ENCODE data around the gene ABHD10.

ABHD10 gene

GRCh38 chr3:111999484-112000324, 20.9 kb downstream of the ABHD10 start:
- TF ChIP-seq GATA1 (IDR thresholded peaks at IDR 0.05; ENCODE audit: low read depth, low read length) (no peak), POLR2A (IDR thresholded peaks at IDR 0.05; ENCODE audit: low read length) (no peak)
- DNase-seq, result no peak

- TF ChIP-seq GATA1 (IDR thresholded peaks at IDR 0.05; ENCODE audit: low read depth, low read length) (no peak), POLR2A (IDR thresholded peaks at IDR 0.05; ENCODE audit: low read length) (no peak)
- no peak for DNase-seq
Observed at GRCh38 chr3:112000367-112000771, 21.5 kb downstream of the ABHD10 start.

- TF ChIP-seq POLR2A (IDR thresholded peaks at IDR 0.05; ENCODE audit: low read length) (no peak), GATA1 (IDR thresholded peaks at IDR 0.05; ENCODE audit: low read depth, low read length) (no peak)
- DNase-seq, result no peak
Observed at GRCh38 chr3:112000966-112001365, 22.1 kb downstream of the ABHD10 start.

DNA sequence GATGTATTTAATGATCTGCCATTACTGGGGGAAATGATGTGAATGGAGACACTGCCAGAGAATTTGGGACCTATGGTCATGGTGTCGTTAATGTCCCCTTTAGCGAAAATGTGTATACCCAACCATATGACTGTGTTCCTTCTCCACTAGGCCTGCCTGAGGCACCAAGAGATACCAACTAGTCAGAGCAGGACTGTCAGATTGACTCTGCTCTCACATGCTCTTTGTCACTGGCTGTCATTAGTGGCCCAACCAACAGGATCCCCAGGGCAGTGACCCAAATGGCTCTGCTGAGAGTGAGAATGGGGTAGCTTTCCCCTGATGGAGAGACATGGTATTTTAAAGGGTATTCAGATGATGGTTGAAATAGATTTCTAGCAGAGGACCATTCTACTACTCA, 22.7 kb downstream of the ABHD10 start:
- no peak for TF ChIP-seq POLR2A (IDR thresholded peaks at IDR 0.05; ENCODE audit: low read length)
- TF ChIP-seq GATA1 (IDR thresholded peaks at IDR 0.05; ENCODE audit: low read depth, low read length), result no peak
- no peak for DNase-seq

- TF ChIP-seq POLR2A (IDR thresholded peaks at IDR 0.05; ENCODE audit: low read length), result no peak
- no peak for TF ChIP-seq GATA1 (IDR thresholded peaks at IDR 0.05; ENCODE audit: low read depth, low read length)
- DNase-seq, result no peak
Observed at GRCh38 chr3:112002096-112002971, 23.5 kb downstream of the ABHD10 start.

DNA sequence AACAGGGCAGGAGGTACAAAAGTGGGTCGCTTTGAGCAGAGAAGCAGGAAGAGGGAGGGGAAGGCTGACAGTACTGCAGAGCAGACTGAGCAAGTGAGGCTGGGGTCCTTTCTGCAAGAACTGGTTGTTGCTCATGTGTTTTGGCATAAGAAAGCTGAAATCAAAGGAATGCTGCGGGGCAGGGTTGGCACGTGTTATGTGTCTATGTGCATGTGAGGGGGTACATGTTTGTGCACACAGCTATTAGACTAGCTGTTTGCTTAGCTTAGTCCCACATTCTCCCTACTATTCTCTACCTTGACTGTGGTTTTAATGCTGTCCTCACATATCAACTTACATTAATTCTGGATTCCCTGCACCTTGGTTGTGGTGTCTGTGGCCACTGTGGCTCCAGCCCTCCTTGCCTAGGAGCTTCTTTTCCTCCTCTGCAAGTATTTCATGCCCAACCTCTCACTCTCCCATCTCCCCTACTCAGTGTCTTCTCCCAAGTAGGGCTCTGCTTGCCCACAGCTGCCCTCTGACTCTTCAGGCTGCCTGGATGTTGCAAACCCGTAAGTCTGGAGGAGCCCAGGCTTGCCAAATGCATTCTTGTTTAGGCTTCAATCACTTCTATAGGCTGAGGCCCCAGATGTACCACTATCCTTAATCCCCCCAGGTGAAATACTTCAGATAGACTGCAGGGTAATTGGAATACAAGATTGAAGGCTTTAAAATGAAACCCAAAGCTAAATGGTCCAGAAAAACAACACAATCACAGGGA, 24.7 kb downstream of the ABHD10 start:
- no peak for DNase-seq
- no peak for TF ChIP-seq GATA1 (IDR thresholded peaks at IDR 0.05; ENCODE audit: low read depth, low read length)
- TF ChIP-seq POLR2A (IDR thresholded peaks at IDR 0.05; ENCODE audit: low read length), result no peak

- no peak for DNase-seq
Observed at GRCh38 chr3:112004187-112004586, 25.4 kb downstream of the ABHD10 start.

GRCh38 chr3:112004669-112005068, 25.8 kb downstream of the ABHD10 start:
- no peak for TF ChIP-seq GATA1 (IDR thresholded peaks at IDR 0.05; ENCODE audit: low read depth, low read length)
- no peak for TF ChIP-seq POLR2A (IDR thresholded peaks at IDR 0.05; ENCODE audit: low read length)
- no peak for DNase-seq

More at GRCh38 chr3:112004187-112004586, 25.4 kb downstream of the ABHD10 start:
- no peak for TF ChIP-seq GATA1 (IDR thresholded peaks at IDR 0.05; ENCODE audit: low read depth, low read length)
- no peak for TF ChIP-seq POLR2A (IDR thresholded peaks at IDR 0.05; ENCODE audit: low read length)

DNA sequence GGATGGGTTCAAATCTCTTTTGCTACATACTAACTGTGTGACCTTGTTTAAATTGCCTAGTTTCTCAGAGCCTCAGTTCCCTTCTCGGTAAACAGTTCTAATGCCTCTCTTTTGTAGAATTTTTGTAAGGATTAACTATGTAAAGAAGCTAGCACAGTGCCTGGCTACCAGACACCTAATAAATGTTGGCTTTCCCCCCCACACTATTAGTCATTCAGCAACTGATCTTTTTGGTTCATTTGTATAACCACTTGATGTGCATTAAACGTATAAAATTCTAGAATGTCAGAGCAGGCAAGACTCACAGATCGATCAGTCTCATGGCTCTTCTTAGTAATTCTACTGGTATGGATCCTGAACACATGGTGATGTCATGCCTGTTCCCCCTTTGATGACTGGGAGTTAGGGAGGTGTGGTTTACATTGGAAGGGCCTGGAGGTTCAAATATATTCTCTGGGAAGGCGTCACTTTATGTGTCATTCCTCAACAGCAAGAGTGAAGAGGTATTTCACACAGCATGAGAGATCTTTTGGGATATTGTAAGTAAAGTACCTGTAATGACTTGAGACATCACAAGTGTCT, 26.4 kb downstream of the ABHD10 start:
- DNase-seq, result no peak

DNA sequence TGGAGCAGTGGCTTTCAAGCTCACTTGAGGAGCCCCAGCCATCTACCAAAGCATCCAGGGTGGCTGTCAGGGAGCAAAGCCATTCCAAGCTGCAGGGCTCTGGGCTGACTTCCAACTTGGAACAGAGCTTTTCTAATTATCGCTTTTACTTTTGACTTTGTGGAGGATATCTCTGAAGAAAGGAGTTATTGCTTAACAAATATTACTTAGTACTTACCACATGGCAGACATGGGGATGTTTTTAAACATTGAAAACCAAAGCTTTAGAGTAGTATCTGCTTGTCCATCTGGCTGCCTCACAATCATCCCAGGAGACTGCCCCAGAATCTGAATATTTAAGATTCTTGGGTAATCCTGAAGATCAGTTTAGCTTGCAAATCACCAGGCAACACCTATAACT, 28.8 kb downstream of the ABHD10 start:
- TF ChIP-seq POLR2A (IDR thresholded peaks at IDR 0.05; ENCODE audit: low read length) (no peak), GATA1 (IDR thresholded peaks at IDR 0.05; ENCODE audit: low read depth, low read length) (no peak)
- DNase-seq, result no peak

More for the DNA sequence above, 26.4 kb downstream of the ABHD10 start:
- TF ChIP-seq POLR2A (IDR thresholded peaks at IDR 0.05; ENCODE audit: low read length), result no peak
- no peak for TF ChIP-seq GATA1 (IDR thresholded peaks at IDR 0.05; ENCODE audit: low read depth, low read length)

DNA sequence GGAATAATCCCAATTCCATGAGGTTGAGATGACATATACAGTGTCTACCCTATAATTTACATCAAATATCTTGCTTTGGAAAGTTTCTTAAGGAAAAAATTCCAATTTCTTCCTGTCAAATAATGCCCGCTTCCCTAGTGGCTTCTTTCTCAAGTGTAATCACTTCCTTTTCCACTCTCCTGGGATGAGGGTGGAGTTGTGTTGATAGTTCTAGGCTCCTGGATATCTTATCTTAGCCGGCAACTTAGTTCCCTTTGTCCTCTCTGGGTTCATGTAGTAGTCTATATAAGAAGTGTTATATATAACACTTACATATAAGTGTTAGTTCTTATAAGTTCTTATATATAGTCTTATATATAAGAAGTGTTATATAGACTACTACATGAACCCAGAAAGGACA, 30.8 kb downstream of the ABHD10 start:
- no peak for DNase-seq
- TF ChIP-seq POLR2A (IDR thresholded peaks at IDR 0.05; ENCODE audit: low read length), result no peak
- no peak for TF ChIP-seq GATA1 (IDR thresholded peaks at IDR 0.05; ENCODE audit: low read depth, low read length)

- TF ChIP-seq GATA1 (IDR thresholded peaks at IDR 0.05; ENCODE audit: low read depth, low read length) (no peak), POLR2A (IDR thresholded peaks at IDR 0.05; ENCODE audit: low read length) (no peak)
- no peak for DNase-seq
Observed at GRCh38 chr3:112010636-112011035, 31.8 kb downstream of the ABHD10 start.

DNA sequence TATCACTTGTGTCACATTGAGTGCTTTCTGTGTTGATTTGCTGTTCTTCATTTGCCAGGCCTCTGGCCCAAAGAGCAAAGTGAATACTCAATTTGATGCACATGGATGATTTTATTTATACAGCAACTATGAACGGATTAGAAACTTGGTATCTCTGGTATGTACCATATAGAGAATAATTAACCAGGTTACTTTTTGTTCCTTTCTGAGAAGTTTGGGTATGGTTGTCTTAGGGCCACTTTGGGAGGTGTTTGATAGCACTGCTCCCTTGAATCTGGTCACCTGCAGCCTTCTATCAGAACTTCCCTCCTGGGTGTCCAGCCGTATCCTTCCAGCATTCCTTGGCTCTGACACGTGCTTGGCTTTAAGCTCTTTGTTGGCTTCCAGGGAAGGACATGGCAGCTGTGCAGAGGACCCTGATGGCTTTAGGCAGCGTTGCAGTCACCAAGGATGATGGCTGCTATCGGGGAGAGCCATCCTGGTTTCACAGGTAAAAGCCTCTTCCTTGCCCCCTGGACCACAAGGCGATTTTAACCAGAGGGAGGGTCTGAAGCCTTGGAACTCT, 32.6 kb downstream of the ABHD10 start:
- DNase-seq, result no peak
- TF ChIP-seq GATA1 (IDR thresholded peaks at IDR 0.05; ENCODE audit: low read depth, low read length), result no peak
- TF ChIP-seq POLR2A (IDR thresholded peaks at IDR 0.05; ENCODE audit: low read length), result no peak

Measured in erythroblast (primary cell).